ENCODE data around the gene SLC38A11.

The SLC38A11 gene

GRCh38 chr2:164903951-164904350 lies 51.4 kb downstream of the SLC38A11 start:
- no peak for DNase-seq (ENCODE audit: low spot score)
- TF ChIP-seq CTCF (IDR thresholded peaks at IDR 0.05; ENCODE audit: extremely low read depth, missing control alignments) = no peak

GRCh38 chr2:164903204-164903603 lies 52.1 kb downstream of the SLC38A11 start:
- no peak for DNase-seq (ENCODE audit: low spot score)
- no peak for TF ChIP-seq CTCF (IDR thresholded peaks at IDR 0.05; ENCODE audit: extremely low read depth, missing control alignments)

GRCh38 chr2:164899121-164899520 lies 56.2 kb downstream of the SLC38A11 start:
- TF ChIP-seq CTCF (IDR thresholded peaks at IDR 0.05; ENCODE audit: extremely low read depth, missing control alignments) = no peak
- no peak for DNase-seq (ENCODE audit: low spot score)

- DNase-seq (ENCODE audit: low spot score) = no peak
- TF ChIP-seq CTCF (IDR thresholded peaks at IDR 0.05; ENCODE audit: extremely low read depth, missing control alignments) = no peak
Observed at GRCh38 chr2:164898475-164898874, 56.9 kb downstream of the SLC38A11 start.

GRCh38 chr2:164897469-164898260 lies 57.7 kb downstream of the SLC38A11 start:
- no peak for TF ChIP-seq CTCF (IDR thresholded peaks at IDR 0.05; ENCODE audit: extremely low read depth, missing control alignments)
- no peak for DNase-seq (ENCODE audit: low spot score)

- no peak for TF ChIP-seq CTCF (IDR thresholded peaks at IDR 0.05; ENCODE audit: extremely low read depth, missing control alignments)
- DNase-seq (ENCODE audit: low spot score) = peak; percentile 5
Observed at GRCh38 chr2:164896634-164897355, 58.5 kb downstream of the SLC38A11 start.

- DNase-seq (ENCODE audit: low spot score) = no peak
- TF ChIP-seq CTCF (IDR thresholded peaks at IDR 0.05; ENCODE audit: extremely low read depth, missing control alignments) = no peak
Observed at GRCh38 chr2:164896226-164896625, 59.1 kb downstream of the SLC38A11 start.

All from GM20000 (cell line).